Eye (tissue), 1 donor: ENCODE data around the gene AATK.

Source experiments
- DNase-seq: peaks from one replicate; pipeline ENCODE4 v3.0.0-alpha.2; 2015

AATK gene

DNA sequence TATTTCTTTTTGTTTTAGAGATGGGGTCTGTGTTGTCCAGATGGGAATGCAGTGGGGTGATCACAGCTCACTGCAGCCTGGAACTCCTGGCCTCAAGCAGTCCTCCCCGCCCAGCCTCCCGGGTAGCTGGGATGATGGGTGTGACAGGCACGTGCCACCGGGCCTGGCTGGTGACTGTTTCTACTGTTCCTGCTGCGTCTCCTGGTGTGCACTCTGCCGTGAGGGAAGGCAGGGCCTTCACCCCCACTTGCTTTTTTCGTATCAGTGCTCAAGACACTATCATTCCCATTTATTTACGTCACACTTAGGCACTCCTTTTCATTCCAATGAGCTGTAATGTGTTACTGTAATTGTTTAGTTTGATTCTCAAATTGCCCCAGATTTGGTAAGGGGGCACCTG is 26.0 kb downstream of the AATK start:
- no peak for DNase-seq

- no peak for DNase-seq
These were observed 26.6 kb downstream of the AATK start for GRCh38 chr17:81139428-81139827.

- no peak for DNase-seq
These were observed 27.5 kb downstream of the AATK start for GRCh38 chr17:81138500-81138899.

GRCh38 chr17:81138083-81138482 is 27.9 kb downstream of the AATK start:
- DNase-seq, result no peak

DNA sequence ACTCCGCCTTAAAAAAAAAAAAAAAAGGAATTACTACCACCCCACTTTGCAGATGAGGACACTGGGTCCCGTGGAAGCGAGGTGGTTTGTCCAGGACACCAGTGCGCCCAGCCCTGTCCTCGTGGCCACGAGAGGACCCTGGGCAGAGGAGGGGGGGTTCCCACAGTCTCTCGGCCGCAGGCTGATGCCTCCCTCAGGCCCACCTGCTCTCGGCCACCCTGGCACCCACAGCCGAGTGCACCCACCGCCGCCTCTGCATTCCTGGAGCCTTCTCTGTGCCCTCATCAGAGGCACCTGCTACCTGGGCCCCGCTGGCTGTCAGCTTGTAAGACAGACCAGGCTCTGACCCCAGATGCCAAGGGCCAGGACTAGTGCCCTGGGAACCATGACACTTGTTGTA is 28.8 kb downstream of the AATK start:
- no peak for DNase-seq

DNA sequence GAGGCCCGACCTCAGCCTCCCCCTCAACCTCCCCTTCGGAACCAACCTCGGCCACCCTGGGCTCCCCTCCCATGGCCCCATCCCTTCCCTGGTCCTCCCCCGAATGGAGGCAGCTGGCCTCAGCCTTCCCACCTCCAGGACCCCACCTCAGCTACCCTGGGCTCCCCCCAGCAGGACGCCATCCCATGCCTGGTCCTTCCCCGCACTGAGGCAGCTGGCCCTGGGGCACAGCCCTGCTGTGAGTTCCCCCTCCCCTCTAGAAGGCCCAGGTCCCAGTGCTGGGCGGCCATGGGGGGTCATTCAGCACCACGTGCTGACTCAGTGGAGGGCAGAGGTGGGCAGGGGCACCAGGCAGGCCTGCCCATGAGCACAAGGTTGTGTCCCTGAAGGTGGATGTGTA is 29.7 kb downstream of the AATK start:
- DNase-seq, result no peak

DNA sequence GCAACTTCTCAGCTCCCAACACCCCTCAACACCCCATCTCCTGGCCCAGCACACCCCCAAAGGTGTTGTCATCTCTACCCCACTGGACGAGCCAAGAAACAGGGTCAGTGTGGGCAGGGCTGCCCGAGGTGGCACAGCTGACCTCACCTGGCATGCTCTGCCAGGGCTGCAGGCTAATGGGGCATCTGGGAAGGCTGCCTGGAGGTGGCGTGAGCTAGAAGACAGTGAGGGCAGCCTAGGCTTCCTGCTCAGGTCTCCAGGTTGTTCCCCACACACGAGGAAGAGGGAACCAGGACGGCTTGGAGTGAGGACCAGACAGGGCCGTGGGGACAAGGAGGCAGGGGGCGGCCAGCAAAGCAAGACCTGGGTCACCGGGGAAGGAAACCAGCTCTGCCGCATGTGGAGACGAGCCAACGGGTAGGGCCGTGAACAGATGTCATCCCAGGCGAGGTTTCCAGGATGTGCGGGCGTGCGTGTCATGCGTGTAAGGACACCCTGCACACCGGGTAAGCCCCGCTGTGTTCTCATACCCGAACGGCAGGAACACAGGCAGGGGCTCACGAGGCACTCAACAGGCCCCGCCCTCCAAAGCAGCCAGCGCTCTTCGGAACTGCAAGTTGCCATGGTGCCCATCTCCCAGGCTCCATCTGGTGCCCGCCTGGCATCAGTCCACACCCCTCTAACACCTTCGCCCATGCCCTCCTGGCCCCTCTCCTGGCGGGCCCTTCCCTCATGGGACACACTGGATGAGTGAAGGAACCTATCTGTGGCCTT is 30.3 kb downstream of the AATK start:
- DNase-seq, result no peak

DNA sequence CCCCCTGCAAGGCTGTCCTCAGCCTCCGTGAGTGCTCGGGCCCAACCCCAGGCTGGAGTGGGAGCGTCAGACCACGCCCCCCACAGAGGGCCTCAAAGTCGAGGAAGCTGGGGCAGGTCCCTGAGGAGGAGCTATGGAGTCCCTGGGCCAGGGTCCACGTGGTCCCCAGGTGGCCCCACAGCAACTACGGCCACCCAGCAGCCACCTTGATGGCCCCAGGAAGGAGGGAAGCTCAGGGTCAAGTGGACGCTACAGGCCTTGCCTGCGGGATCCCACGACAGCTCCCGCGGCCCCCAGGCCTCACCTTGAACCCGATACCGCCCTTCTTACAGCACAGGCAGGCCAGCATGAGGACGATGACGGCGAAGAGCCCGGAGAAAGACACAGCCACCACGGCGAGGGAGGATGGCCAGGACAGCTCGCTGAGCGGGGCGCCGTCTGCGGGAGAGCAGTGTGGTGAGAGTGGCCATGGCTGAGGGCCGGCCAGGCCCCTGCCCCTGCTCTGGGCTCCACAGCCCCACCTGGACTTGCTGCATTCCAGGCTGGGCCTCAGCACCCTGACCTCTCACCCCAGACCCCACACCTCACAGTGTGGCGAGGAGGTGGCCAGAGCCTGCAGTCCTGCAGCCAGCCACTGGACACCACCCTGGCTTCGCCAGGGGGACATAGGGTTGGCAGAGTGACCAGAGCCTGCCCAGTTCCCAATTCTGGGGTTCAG is 31.8 kb downstream of the AATK start:
- DNase-seq, result no peak

GRCh38 chr17:81132770-81133723 is 33.0 kb downstream of the AATK start:
- no peak for DNase-seq

- no peak for DNase-seq
These were observed 33.9 kb downstream of the AATK start for GRCh38 chr17:81132197-81132540.

GRCh38 chr17:81131486-81132196 is 34.4 kb downstream of the AATK start:
- no peak for DNase-seq

DNA sequence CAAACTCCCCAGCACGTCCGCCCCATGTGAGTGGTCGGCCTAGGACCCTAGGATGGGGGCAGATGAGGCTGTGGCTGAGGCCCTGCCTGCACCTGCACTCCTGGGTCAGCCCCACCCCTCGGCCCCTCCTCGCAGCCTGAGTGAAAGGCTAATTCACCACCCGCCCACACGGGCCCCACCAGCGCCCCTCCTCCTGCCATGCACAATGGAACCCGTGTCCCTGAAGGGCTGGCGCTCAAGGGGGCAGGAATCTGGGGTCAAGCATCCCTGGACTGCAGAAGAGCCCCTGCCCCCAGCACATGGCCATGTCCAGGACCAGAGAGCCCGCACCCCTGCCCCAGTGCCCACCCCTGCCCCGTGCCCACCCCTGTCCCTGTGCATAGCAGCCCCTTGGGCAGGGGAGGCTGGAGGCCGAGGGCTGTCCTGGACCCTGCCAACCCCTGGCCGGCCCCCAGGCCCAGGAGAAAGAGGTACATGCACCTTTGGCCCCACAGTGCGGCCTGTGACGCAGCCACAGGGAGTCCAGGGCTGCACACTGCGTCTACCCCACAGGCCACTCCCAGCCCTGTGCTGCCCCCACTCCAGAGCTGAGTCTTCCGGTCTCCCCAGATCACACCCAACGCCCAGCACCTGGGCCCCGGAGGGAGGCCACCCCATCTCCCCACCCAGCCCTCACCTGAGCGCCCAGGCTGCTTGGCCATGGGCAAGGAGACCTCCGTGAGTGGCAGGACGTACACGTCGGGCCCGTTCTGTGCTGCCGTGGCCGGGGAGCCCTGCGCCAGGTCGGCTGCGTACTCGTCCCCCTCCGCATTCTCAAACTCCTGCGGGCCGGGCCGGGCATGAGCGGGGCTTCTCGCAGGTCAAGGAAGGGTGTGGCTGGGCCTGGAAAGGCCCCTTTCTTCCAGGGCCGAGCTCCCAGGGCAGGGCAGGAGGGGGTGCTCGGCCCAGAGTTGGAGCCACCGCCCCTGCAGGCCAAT is 35.3 kb downstream of the AATK start:
- DNase-seq, result no peak

DNA sequence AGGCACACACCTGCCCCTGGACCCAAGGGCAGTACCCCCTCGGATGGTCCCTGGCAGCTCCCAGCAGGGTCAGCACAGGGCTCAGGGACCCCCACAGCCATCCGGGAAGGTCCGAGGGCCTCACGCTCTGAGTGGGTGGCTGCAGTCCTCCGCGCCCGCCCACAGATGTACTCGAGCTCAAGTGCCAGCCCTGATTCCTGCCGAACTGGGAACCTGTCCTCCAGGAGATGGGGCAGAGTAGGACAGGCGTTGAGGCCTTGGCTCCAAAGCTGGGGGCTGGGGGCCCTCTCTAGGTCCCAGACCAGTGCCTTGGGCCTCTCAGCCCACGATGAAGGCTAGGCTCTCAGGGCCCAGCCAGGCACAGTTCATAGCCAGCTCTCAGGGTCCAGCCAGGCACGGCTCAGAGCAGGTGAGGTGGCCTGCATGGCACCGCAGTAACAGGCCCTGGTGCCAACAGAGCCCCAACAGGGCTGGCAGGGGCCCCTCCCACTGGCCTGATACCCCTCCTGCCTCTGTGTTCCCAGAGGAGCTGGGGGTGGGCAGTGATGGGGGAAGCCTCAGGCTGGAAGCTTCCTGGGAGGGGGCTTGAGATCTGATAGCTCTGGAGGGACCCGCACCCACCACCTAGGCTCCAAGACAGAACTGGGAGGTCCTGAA is 36.2 kb downstream of the AATK start:
- no peak for DNase-seq

- DNase-seq, result no peak
These were observed 36.7 kb downstream of the AATK start for GRCh38 chr17:81129289-81129688.

DNA sequence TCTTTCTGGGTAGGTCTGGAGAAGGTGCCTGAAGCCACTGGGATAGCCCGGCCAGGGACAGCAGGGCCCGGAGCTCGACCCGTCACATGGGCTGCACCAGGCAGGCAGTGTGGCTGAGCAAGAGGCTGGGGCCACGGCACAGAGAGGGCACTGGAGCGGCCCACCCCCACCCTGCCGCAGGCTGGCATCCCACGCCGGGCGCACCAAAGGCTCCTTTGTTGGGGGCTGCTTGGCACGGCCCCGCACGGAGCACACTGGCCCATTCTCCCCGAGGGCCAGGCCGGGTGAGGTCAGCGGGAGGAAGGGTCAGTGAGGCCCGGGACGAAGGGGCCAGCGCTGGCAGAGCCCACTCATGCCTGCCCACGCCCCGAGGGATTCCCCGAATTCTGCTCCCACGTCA is 37.2 kb downstream of the AATK start:
- no peak for DNase-seq

DNA sequence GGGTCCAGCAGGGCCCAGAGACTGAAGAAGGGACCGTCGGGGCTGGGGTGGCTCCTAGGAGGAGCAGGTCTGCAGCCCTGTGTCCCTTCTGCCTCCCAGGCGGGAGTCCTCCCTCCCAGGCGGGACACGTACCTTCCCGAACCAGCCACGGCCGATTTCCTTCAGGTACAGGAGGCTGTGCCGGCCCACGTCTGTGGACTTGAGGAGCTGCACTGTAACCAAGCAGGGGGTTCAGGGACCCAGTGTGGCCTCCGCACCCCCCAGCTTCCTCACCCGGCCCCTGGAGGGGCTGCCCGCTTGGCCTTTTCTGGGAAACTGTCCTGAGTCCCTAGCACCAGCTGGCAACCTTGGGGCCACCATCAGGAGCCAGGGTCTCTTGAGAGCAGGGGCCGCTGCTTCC is 37.7 kb downstream of the AATK start:
- DNase-seq, result no peak

- no peak for DNase-seq
These were observed 38.4 kb downstream of the AATK start for GRCh38 chr17:81127526-81128177.

- DNase-seq, result no peak
These were observed 38.9 kb downstream of the AATK start for GRCh38 chr17:81127133-81127455.

DNA sequence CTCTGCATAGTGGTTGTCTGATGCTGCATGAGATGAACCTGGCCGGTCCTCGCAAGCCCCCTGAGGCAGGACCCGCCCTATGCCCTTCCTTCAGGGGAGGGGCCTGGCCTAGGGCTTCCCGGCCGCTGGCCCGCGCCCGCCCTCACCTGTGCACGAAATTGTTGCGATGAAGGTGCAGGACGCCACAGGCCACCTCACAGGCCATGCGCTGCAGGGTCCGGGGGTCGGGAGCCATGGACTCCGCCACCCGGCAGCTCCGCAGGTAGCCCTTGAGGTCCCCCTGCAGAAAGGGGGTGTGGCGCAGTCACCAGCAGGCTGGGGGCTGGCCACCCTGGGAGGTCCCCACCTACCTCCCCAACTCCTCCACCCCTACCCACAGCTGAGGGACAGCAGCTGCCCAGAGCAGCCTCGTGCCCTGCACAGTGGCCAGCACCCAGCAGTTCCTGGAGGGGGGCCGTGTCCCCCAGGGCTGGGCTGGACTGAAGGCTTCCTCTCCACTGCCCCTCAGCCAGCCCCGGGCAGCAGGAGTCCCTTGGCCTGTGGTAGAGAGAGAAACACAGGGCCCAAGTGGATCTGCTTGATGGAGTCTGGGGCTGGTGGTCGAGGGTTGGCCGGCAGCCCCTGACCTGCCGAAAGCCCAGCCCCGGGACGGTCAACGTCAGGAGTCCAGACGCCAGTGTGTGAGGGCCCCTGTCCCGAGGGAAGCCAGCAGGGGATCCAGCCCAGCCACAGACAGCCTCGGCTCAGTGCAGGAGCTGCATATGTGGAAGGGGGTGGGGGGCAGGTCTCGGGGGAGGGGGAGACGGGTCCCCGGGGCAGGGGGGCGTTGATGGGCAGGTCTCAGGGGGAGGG is 39.5 kb downstream of the AATK start:
- DNase-seq, result no peak
